Vagina (tissue), 2 donors: ENCODE data around the gene DNAJC28. TPM values are rescaled to one million over a fixed set of nuclear protein-coding genes. Genes with fewer than 3 reads are reported as not detected.
"Not testable (repeated sequence)": the region's sequence is repeated elsewhere in the genome, so short reads cannot be mapped to it uniquely, and the experiment has no call there.

Experiments used
- DNase-seq, 2 donors: peaks; one replicate each; pipeline ENCODE4 v3.0.0-alpha.2; 2017; ENCODE audit errors: extremely low spot score in 2 of 2
- H3K27ac ChIP-seq: fragments of 200-600 bp; sonication (generic); one replicate; pipeline ENCODE4 v1.5.1; 2019
- H3K27me3 ChIP-seq: fragments of 200-600 bp; sonication (generic); one replicate; pipeline ENCODE4 v1.5.1; 2019
- H3K36me3 ChIP-seq, 2 donors: fragments of 200-600 bp; sonication (generic); one replicate each; pipeline ENCODE4 v1.5.1; 2017 to 2019
- H3K4me1 ChIP-seq: fragments of 200-600 bp; sonication (generic); one replicate; pipeline ENCODE4 v1.5.1; 2019
- H3K4me3 ChIP-seq, 2 donors: fragments of 200-600 bp; sonication (generic); 1 replicate in 1 of 2; 2 replicates in 1 of 2; pipeline ENCODE4 v1.5.1; 2016 to 2019
- H3K9me3 ChIP-seq: fragments of 200-600 bp; sonication (generic); one replicate; pipeline ENCODE4 v1.5.1; 2019
- POLR2A ChIP-seq, 2 donors: fragments of 450-650 bp; IDR thresholded peaks; one replicate each; pipeline ENCODE4 v1.6.1; 2017; ENCODE audit warnings: antibody characterized with exemption in 2 of 2, mild to moderate bottlenecking in 2 of 2, moderate library complexity in 2 of 2
- POLR2AphosphoS5 ChIP-seq, 2 donors: sonication (generic); formaldehyde crosslinking; IDR thresholded peaks; one replicate each; pipeline ENCODE4 v1.9.0; 2017; ENCODE audit warnings: antibody characterized with exemption in 2 of 2, mild to moderate bottlenecking in 2 of 2, low read depth in 1 of 2; ENCODE audit not compliant: insufficient read depth in 1 of 2
- intact Hi-C: fragments of 100-400 bp; cut with DNase I; formaldehyde crosslinking; loops from one replicate; pipeline ENCODE4 v1.15.1; 2023
- total RNA-seq: library from RNA; depleted of rRNA; stranded (reverse); fragments of >200 nt; gene quantifications from one replicate; pipeline ENCODE4 v1.2.3, GENCODE V29; 2016
- TF ChIP-seq, protein P1 (sequence below), 3 experiments: fragments of 450-650 bp in 2 of 3; fragments of 200-600 bp in 1 of 3; sonication (generic) in 1 of 3; IDR thresholded peaks; one replicate each; pipeline ENCODE4 v1.5.1; 2017 to 2019; ENCODE audit warnings: antibody characterized with exemption in 3 of 3, mild to moderate bottlenecking in 2 of 3, moderate library complexity in 2 of 3

The DNAJC28 gene
- total RNA-seq, 1 donor from 2014 or later = 1.5 TPM

DNA sequence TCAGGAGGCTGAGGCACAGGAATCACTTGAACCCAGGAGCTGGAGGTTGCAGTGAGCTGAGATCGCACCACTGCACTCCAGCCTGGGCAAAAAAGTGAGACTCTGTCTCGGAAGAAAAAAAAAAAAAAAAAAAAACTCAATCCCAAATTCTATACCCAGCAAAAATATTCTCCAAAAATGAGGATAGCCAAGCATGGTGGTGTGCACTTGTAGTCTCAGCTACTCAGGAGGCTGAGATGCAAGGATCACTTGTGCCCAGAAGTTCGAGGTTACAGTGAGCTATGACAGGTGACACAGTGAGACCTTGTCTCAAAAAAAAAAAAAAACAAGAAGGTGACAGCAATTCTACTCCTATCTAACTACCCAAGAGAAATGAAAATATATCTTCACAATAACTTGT is 18.2 kb downstream of the DNAJC28 start:
- no peaks in the 10 kb centered on the region for H3K9me3 ChIP-seq
- H3K4me3 ChIP-seq = no peak overlapping the region
- H3K36me3 ChIP-seq = no peaks in the 10 kb centered on the region
- no peak overlapping the region for H3K27ac ChIP-seq
- DNase-seq = no peak
- H3K4me1 ChIP-seq = peaks cover 9% of the 10 kb centered on the region
- H3K27me3 ChIP-seq = no peaks in the 10 kb centered on the region
- intact Hi-C loops = no loop called here
- TF ChIP-seq POLR2A (IDR thresholded peaks at IDR 0.05) (no peak), POLR2AphosphoS5 (IDR thresholded peaks at IDR 0.05; ENCODE audit: insufficient read depth in 1 of 2, low read depth in 1 of 2) (no peak)

DNA sequence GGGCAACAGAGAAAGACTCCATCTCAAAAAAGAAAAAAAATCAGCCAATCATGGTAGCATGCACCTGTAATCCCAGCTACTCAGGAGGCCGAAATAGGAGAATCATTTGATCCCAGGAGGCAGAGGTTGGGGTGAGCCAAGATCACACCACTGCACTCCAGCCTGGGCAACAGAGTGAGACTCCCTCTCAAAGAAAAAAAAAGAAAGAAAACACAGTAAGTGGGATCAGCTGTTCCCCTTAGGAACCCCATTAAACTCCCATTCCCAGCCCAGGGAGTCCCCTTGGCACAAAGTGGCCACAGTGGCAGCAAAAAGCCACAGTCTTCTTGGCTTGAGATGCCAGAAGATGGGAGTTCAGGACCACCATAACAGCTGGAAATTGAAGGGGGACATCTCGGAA is 20.8 kb downstream of the DNAJC28 start:
- H3K4me3 ChIP-seq = no peak overlapping the region
- no peak for DNase-seq
- TF ChIP-seq, protein P1, sequence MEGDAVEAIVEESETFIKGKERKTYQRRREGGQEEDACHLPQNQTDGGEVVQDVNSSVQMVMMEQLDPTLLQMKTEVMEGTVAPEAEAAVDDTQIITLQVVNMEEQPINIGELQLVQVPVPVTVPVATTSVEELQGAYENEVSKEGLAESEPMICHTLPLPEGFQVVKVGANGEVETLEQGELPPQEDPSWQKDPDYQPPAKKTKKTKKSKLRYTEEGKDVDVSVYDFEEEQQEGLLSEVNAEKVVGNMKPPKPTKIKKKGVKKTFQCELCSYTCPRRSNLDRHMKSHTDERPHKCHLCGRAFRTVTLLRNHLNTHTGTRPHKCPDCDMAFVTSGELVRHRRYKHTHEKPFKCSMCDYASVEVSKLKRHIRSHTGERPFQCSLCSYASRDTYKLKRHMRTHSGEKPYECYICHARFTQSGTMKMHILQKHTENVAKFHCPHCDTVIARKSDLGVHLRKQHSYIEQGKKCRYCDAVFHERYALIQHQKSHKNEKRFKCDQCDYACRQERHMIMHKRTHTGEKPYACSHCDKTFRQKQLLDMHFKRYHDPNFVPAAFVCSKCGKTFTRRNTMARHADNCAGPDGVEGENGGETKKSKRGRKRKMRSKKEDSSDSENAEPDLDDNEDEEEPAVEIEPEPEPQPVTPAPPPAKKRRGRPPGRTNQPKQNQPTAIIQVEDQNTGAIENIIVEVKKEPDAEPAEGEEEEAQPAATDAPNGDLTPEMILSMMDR (IDR thresholded peaks at IDR 0.05) = no peak
- TF ChIP-seq POLR2AphosphoS5 (IDR thresholded peaks at IDR 0.05; ENCODE audit: insufficient read depth in 1 of 2, low read depth in 1 of 2) (no peak), POLR2A (IDR thresholded peaks at IDR 0.05) (no peak)
- no peak overlapping the region for H3K27ac ChIP-seq
- no peaks in the 10 kb centered on the region for H3K4me1 ChIP-seq
- intact Hi-C loops = no loop called here
- no peaks in the 10 kb centered on the region for H3K27me3 ChIP-seq
- H3K9me3 ChIP-seq = no peaks in the 10 kb centered on the region
- peaks cover 0 to 5% of the 10 kb centered on the region in 2 donors for H3K36me3 ChIP-seq

DNA sequence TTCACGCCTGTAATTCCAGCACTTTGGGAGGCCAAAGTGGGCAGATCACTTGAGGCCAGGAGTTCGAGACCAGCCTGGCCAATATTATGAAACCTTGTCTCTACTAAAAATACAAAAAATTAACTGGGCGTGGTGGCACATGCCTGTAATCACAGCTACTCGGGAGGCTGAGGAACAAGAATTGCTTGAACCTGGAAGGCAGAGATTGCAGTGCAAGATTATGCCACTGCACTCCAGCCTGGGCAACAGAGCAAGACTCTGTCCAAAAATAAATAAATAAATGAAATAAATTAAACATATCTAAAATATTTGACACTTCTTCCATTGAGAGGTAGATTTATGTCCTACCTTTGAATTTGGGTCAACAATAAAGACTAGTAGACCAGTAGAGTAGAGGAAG is 22.3 kb downstream of the DNAJC28 start:
- DNase-seq, H3K9me3 ChIP-seq, H3K27me3 ChIP-seq, H3K4me1 ChIP-seq, intact Hi-C loops, H3K27ac ChIP-seq, H3K36me3 ChIP-seq, H3K4me3 ChIP-seq: not testable (repeated sequence)

DNA sequence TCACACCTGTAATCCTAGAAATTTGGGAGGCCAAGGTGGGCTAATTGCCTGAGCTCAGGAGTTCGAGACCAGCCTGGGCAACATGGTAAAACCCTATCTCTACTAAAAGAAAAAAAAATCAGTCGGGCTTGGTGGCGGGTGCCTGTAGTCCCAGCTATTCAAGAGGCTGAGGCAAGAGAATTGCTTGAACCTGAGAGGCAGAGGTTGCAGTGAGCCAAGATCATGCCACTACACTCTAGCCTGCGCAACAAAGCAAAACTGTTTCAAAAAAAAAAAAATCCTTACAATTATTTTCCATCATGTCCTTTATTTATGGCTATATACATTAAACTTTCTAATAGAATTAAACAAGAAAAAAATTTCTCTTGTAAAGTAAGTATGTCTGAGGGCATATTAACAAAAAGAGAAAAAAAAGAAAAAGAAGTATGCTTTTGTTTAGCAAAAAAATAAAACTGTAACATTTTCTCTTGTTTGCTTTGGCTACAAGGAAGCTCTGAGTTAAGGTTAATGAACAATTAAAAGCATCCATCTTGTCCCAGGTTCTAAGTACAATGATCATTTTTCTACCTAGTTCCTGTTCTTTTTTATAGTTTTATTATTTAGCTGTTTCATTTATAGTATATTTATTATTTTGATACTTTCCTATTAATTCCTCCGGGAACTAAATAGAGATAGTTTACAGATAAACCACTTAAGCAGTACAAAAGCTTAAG is 29.8 kb downstream of the DNAJC28 start:
- TF ChIP-seq, protein P1 (IDR thresholded peaks at IDR 0.05) = no peak
- no peak for TF ChIP-seq POLR2AphosphoS5 (IDR thresholded peaks at IDR 0.05; ENCODE audit: insufficient read depth in 1 of 2, low read depth in 1 of 2)
- no peak for TF ChIP-seq POLR2A (IDR thresholded peaks at IDR 0.05)
- intact Hi-C loops = no loop called here

DNA sequence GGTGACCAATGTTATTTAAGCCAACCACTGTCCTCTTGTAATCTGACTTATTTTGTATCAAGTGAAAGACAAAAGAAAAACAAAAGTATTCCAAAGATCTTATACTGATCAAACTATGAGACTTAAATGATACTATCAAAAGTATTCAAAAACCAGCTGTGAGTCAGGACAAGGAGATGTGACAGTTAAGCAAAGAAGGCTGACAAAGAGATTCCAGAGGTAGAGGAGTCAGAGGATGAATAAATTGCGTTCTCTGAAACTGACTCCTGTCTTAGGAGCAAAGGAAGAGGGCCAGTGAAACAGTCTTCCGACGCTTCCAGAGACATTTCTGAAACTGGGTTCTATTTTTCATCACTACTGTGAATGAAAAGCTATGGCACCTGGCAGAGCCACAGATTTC is 32.7 kb downstream of the DNAJC28 start:
- Histone ChIP-seq H3K4me3 (no peak overlapping the region), H3K27ac (no peak overlapping the region), H3K9me3 (no peaks in the 10 kb centered on the region), H3K36me3 (peaks cover 0 to 48% of the 10 kb centered on the region in 2 donors), H3K27me3 (no peaks in the 10 kb centered on the region), H3K4me1 (no peaks in the 10 kb centered on the region)
- DNase-seq = no peak
- intact Hi-C loops = no loop called here
- TF ChIP-seq POLR2A (IDR thresholded peaks at IDR 0.05) (no peak), POLR2AphosphoS5 (IDR thresholded peaks at IDR 0.05; ENCODE audit: insufficient read depth in 1 of 2, low read depth in 1 of 2) (no peak)
- TF ChIP-seq, protein P1 (IDR thresholded peaks at IDR 0.05) = no peak

More for the DNA sequence above, 29.8 kb downstream of the DNAJC28 start:
- Histone ChIP-seq H3K4me3 (no peak overlapping the region), H3K4me1 (no peaks in the 10 kb centered on the region), H3K27ac (no peak overlapping the region), H3K27me3 (no peaks in the 10 kb centered on the region), H3K36me3 (peaks cover 0 to 31% of the 10 kb centered on the region in 2 donors), H3K9me3 (no peaks in the 10 kb centered on the region)
- DNase-seq = no peak

DNA sequence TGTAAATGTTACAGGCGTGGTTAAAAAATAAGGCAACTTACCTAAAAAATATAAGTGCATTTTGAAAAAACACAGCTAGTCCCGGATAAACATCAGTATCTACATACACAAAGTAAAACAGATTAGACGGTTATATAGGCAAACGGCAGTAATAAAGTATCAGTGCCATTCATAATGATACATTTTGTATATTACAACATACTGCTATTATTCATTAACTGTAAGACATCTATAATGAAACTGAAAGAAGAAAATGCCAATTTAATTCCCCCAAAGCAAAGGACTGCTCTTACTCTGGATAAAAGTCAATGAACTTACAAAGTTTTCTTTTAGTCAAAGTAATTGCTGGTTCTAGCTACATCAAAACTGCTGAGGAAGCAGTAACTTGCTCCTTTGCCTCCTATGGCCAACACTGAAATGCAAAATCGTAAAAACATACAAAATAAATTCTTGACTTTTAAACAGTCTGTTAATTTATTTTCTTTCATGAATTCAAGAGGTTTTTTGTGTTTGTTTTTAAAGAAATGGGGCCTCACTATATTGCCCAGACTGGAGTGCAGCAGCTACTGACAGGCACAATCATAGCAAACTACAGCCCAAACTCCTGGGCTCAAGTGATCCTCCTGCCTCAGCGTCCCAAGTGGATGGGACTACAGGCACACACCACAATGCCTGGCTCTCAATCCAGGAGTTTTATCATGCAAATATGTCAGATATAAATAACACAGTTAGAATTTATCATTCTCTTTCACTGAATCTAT is 35.6 kb downstream of the DNAJC28 start:
- DNase-seq = no peak
- H3K36me3 ChIP-seq = peaks cover 0 to 33% of the 10 kb centered on the region in 2 donors
- H3K27ac ChIP-seq = no peak overlapping the region
- H3K27me3 ChIP-seq = no peaks in the 10 kb centered on the region
- H3K4me1 ChIP-seq = no peaks in the 10 kb centered on the region
- H3K9me3 ChIP-seq = no peaks in the 10 kb centered on the region
- TF ChIP-seq, protein P1 (IDR thresholded peaks at IDR 0.05) = no peak
- TF ChIP-seq POLR2A (IDR thresholded peaks at IDR 0.05) (no peak), POLR2AphosphoS5 (IDR thresholded peaks at IDR 0.05; ENCODE audit: insufficient read depth in 1 of 2, low read depth in 1 of 2) (no peak)
- intact Hi-C loops = no loop called here
- H3K4me3 ChIP-seq = no peak overlapping the region
